ENCODE results near the gene CNBP. TPM values are rescaled to one million over a fixed set of nuclear protein-coding genes. Genes with fewer than 3 reads are reported as not detected.
A peak's percentile ranks its signal among the peaks of the same experiment; 100 is the strongest.

CNBP gene
- total and polyA plus RNA-seq, 10 of the 15 experiments (the other 5 are each of a cell fraction or from before 2014, with no cell fraction given): 300 to 719 (median 439) TPM

DNA sequence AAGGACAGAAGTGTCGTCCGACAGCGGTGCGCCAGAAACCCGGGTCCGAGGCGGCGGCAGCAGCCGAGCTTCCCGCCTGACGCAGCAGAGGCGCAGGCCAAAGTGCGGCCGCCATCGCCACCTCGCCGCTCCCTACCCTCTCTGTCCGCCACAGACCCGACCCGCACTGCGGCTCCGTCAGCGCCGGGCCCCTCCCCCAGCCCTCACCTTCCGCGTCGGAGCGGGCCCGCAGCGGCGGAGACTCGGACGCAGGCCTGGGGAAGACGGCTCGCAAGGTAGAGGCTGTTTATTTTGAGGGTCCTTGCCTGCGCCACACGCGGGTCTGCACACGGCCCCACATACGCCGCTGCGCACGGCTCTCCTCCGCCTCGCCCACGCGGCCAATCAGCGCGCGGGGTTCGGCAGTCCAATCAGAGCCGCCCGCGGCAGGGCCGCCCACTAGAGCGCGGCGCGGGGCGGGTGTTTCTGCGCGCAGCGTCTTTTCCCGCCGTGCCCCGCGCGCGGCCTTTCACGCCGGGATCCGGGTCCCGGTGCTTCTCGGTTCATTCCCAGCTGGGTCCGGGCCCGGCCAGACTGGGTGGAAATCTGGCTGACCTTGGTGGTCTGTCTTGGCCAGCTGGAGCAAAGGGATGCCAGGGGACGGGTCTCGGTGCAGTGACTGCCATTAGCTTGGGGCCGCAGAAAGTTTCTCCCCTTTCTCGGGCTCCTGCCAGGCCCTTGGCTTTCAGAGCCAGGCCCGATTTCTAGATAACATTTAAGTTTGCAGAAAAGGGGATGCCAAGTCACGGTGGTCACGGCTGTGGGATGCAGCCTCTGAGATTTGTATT lies at the start of gene CNBP (continued):
- TF ChIP-seq CHD4 (IDR thresholded peaks at IDR 0.05): no peak
- TF ChIP-seq IKZF1 (conservative IDR thresholded peaks at IDR 0.05): peak; percentile 80
- TF ChIP-seq TAF1 (IDR thresholded peaks at IDR 0.05; ENCODE audit: borderline replicate concordance, low read depth, low read length): peak; percentile 82
- TF ChIP-seq RELA (IDR thresholded peaks at IDR 0.05; ENCODE audit: borderline replicate concordance, partially characterized antibody): peak; percentile 11
- peak; percentile 97 for TF ChIP-seq MYC (IDR thresholded peaks at IDR 0.05; ENCODE audit: insufficient read depth, insufficient read length, insufficient replicate concordance, low read length, severe bottlenecking)
- TF ChIP-seq GABPA (IDR thresholded peaks at IDR 0.05; ENCODE audit: low read depth): no peak
- peak; percentile 37; the same call in 1 of the 2 replicates for TF ChIP-seq SIN3A (IDR thresholded peaks at IDR 0.05; ENCODE audit: low read depth, low read length)
- no peak for TF ChIP-seq IRF4 (IDR thresholded peaks at IDR 0.05; ENCODE audit: low read depth, low read length)
- no peak for TF ChIP-seq RUNX3 (IDR thresholded peaks at IDR 0.05; ENCODE audit: low read length)
- no peak for TF ChIP-seq RAD21 (IDR thresholded peaks at IDR 0.05; ENCODE audit: insufficient read depth, low read depth, low read length)
- TF ChIP-seq CREM (IDR thresholded peaks at IDR 0.05; ENCODE audit: low read depth): peak; percentile 35; the same call in 1 of the 2 replicates
- TF ChIP-seq NR2C1 (IDR thresholded peaks at IDR 0.05): no peak
- TF ChIP-seq NFXL1 (IDR thresholded peaks at IDR 0.05; ENCODE audit: borderline replicate concordance): no peak
- TF ChIP-seq ZNF592 (IDR thresholded peaks at IDR 0.05): no peak
- peak; percentile 96 for TF ChIP-seq POLR2AphosphoS5 (IDR thresholded peaks at IDR 0.05; ENCODE audit: low read length)
- TF ChIP-seq PAX5 (IDR thresholded peaks at IDR 0.05; ENCODE audit: borderline replicate concordance, low read depth, low read length): 0 out of 2 replicates have a peak, but pooled peaks have one; percentile 8
- no peak for TF ChIP-seq ATF3 (IDR thresholded peaks at IDR 0.05; ENCODE audit: borderline replicate concordance, extremely low read depth, low read depth, low read length)
- TF ChIP-seq E2F4 (IDR thresholded peaks at IDR 0.05; ENCODE audit: low read depth, low read length): peak; percentile 56; the same call in 1 of the 2 replicates
- no peak for TF ChIP-seq MTA3 (IDR thresholded peaks at IDR 0.05; ENCODE audit: borderline replicate concordance, low read length)
- peak; percentile 15; the same call in 1 of the 2 replicates for TF ChIP-seq PKNOX1 (IDR thresholded peaks at IDR 0.05)
- TF ChIP-seq, protein P1, sequence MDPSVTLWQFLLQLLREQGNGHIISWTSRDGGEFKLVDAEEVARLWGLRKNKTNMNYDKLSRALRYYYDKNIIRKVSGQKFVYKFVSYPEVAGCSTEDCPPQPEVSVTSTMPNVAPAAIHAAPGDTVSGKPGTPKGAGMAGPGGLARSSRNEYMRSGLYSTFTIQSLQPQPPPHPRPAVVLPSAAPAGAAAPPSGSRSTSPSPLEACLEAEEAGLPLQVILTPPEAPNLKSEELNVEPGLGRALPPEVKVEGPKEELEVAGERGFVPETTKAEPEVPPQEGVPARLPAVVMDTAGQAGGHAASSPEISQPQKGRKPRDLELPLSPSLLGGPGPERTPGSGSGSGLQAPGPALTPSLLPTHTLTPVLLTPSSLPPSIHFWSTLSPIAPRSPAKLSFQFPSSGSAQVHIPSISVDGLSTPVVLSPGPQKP (IDR thresholded peaks at IDR 0.05; ENCODE audit: low read depth, low read length): peak; percentile 9; the same call in 1 of the 2 replicates
- TF ChIP-seq FOS (IDR thresholded peaks at IDR 0.05; ENCODE audit: borderline replicate concordance, extremely low read depth, insufficient read length): peak; percentile 17

Measured in GM12878 (cell line).